ENCODE data around the gene FCER2. TPM values are rescaled to one million over a fixed set of nuclear protein-coding genes. Genes with fewer than 3 reads are reported as not detected.
"Not testable (repeated sequence)": the region's sequence is repeated elsewhere in the genome, so short reads cannot be mapped to it uniquely, and the experiment has no call there.

The FCER2 gene, protein sequence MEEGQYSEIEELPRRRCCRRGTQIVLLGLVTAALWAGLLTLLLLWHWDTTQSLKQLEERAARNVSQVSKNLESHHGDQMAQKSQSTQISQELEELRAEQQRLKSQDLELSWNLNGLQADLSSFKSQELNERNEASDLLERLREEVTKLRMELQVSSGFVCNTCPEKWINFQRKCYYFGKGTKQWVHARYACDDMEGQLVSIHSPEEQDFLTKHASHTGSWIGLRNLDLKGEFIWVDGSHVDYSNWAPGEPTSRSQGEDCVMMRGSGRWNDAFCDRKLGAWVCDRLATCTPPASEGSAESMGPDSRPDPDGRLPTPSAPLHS
- under 1 TPM; 0.11 to 0.67 (median 0.31) TPM for polyA plus RNA-seq (ENCODE audit: insufficient read depth in 1 of 5, insufficient read length in 5 of 5, low replicate concordance in 1 of 5)
- long read RNA-seq, donor 1: 0 reads
- long read RNA-seq, donor 2: 0 reads
- long read RNA-seq, donor 3: 0 reads
- long read RNA-seq, donor 4: 0 reads
- long read RNA-seq, donor 5: 0 reads
- long read RNA-seq, donor 6: 0 reads
- long read RNA-seq, donor 7, partial matches to known transcripts: 0 of 1 reads
- long read RNA-seq, donor 7, other reads (novel, unspliced or antisense): 0 of 1 reads
- long read RNA-seq, donor 8: 0 reads

GRCh38 chr19:7701654-7702457, at the start of gene FCER2:
FCER2 (minus strand) TSS chr19:7702131; CDS start chr19:7699760, 2,371 bp downstream.
- DNase-seq: no peak

GRCh38 chr19:7751157-7751783, 49.3 kb upstream of the FCER2 start:
- DNase-seq: no peak

- peak in 1 of 2 donors; percentile 6 for DNase-seq
These were observed 46.8 kb upstream of the FCER2 start for GRCh38 chr19:7748756-7749155.

GRCh38 chr19:7748171-7748570, 46.2 kb upstream of the FCER2 start:
- DNase-seq: no peak

DNA sequence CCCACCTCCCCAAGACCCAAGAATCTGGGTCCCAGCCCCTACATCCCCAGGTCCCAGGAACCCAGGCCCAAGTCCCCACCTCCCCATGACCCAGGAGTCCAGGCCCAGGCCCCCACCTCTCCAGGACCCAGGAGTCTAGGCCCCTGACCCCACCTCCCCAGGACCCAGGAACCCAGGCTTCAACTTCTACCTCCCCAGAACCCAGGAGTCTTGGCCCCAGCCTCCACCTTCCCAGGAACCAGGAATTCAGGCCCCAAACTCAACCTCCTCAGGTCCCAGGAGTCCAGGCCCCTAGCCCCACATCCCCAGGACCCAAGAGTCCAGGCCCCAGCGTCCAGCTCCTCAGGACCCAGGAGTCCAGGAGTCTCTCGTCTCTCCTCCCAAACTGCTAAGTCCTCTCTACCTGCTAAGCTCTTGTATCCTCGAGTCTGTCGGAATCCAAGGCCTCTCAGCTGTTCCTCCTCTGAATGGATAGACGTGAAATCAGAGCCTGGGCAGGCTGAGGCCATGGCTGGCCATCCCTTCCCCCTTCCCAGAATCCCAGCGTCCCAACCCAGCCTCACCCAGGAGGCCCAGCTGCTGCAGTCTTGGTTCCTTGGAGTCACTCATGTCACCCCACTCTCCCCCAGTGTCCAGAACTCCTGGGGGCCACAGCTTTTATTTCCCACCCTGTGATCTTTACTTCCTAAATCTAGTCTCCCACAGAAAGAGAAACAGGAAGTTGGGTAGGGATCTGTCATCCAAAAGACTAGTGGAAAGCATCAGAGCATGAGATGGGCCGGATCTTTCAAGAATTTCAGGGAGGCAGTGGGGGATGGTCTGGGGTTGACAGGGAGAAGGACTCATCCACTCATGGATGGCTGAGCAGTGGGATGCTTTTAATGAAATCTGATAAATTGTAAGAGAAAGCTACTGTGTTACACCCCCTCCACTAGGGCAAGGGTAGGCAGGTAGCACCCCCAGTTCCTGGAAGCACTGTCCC, 45.3 kb upstream of the FCER2 start, which contains the start of gene CD209:
Gene CD209, minus strand, starts transcription at position 632 of the 982 bp plus-strand sequence. Its CDS starts 23 bp downstream, at position 609.
- no peak for DNase-seq

GRCh38 chr19:7746306-7746705, 44.4 kb upstream of the FCER2 start:
- DNase-seq: not testable (repeated sequence)

DNA sequence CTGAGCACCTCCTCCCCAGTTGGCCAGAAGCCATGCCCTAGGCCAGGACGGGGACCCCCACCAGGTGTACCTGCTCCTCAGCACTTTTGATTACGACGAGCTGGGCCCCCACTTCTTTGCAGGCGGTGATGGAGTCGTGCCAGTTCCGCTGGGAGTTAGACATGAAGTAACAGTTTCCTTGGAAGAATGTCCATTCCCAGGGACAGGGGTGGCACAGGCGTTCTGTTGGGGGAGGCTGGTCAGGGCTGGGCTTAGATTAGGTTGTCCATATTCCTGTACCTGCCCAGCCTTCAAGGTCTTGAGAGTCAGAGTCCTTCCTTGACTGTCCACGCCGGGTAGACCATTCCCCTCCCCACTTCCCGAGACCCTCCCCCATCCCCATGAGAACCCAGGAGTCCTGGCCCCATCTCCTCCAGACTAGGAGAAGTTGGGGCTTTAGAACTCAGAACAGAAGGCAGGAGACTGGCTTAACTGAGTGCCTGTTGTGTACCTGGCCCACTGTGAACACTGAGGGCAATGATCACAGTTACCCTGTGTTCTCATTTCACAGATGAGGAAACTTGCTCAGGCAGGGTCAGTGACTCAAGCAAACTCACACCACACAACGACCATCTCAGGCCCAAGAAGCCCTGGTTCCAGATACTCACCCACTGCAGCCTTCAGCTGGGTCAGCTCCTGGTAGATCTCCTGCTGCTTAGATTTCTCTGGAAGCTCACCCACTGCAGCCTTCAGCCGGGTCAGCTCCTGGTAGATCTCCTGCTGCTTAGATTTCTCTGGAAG, 43.1 kb upstream of the FCER2 start:
- DNase-seq: no peak

DNA sequence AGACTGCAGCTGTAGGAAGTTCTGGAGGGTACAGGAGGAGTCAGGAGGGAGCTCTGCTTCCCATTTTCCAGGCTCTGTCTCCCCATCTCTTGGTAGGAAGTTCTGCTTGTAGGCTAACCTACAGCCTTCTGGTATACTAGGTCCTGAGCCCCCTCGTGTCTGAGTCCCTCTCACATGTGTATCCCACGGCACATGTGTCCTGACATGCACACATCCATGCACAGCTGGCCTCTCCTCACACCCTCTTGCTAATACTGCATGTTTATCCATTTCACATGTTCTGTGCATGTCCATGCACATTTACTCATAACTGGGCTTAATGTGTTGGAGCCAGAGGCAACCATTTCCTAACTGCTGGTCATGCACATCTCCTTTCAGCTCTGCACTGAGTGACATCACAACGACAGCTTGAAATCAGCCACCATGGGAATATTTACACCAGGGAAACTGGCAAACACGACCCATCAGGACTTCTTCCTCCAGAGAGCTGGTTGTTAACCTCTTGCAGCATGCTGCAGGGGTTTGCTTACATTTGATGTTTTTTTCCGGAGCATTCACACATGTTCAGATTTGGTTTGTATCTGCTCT, 42.4 kb upstream of the FCER2 start:
- DNase-seq: no peak

DNA sequence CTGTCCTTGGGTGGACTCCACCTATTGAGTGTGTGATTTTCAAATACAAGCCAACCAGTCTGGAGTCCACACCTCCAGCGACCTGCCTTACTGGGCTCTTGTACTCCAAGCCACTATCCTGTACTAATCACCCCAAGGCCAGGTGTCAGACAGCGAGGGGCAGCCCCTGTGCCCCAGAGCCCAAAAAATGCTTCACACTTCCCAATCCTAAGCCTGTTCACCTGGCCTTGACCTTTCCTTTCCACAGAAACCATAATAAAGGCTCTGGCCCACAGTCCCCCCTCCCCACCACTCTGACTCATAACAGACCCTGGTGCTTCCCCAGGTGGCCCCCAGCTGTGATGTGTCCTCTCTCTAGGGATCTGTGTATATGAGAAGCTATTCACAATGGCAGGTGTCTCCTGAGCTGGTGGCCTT, 41.5 kb upstream of the FCER2 start:
- no peak for DNase-seq

DNA sequence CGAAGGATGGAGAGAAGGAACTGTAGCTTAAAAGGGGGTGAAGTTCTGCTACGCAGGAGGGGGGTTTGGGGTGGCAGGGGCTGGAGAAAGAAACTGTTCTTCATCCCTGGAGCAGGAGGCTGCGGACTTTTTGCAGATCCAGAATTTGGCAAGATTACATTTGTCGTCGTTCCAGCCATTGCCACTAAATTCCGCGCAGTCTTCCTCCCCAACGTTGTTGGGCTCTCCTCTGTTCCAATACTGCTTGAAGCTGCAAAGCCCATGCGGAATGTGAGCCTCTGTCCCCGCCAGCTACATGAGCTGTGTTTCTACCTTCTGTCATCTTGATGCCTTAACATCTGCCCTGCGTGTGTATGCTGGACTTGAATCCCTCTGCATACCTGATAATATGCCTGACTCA, 41.1 kb upstream of the FCER2 start:
- DNase-seq: no peak

GRCh38 chr19:7742575-7742974, 40.6 kb upstream of the FCER2 start:
- DNase-seq: no peak

GRCh38 chr19:7740682-7741054, 38.7 kb upstream of the FCER2 start:
- DNase-seq: no peak

GRCh38 chr19:7739801-7740681, 38.1 kb upstream of the FCER2 start:
- DNase-seq: no peak

DNA sequence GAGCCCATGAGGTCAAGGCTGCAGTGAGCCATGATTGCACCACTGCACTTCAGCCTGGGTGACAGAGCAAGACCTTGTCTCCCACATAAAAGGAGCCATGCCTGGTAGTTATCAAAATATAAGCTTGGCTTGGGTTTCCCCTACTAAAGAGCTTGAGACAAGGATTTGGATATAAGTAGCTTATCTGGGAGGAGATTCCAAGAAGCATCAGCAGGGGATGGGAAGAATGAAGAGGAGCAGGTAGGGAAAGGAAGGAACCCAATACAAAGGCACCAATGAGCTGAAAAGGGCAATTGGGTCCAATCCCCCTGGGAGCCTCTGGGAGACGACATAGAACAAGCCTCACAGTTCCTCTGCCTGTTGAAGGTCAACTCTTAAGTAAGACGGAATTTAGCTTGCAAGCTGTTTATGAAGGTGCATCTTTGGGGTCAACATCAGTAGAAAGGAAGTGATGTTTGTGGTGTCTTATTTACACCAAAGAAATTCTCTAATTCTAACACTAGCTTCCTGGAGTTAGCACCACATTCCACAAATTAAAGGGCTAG, 37.4 kb upstream of the FCER2 start:
- DNase-seq: no peak

DNA sequence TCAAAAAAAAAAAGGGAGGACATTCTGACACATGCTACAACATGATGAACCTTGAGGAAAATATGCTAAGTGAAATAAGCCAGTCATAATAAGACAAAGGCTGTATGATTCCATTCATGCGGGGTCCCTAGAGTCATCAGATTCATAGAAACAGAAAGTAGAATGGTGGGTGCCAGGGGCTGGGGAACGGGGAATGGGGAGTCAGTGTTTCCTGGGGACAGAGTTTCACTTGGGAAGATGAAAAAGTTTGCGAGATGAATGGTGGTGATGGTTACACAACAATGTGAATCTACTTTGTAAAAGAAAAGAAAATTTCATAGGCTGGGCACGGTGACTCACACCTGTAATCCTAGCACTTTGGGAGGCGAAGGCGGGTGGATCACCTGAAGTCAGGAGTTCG, 36.1 kb upstream of the FCER2 start:
- DNase-seq: no peak

DNA sequence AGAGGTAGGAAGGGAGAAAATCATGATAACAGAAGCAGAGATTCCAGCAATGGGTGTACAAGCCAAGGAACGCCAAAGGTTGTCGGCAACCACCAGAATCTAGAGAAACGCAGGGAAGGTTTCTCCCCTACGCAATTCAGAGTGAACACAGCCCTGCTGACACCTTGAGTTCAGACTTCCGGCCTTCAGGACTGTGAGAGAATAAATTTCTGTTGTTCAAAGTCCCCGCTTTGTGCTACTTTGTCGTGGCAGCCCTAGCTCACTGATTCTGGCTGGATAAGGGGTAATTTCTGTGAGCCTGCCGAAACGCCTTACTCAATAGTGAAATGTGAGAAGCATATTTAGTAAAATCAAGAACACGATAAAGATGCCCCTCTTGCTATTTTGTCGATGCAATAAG, 35.3 kb upstream of the FCER2 start:
- DNase-seq: no peak

GRCh38 chr19:7736148-7736547, 34.2 kb upstream of the FCER2 start:
- no peak for DNase-seq

Measured in right lung (tissue), 10 donors.